ENCODE data around the gene MRPS10.
"Not testable (repeated sequence)": the region's sequence is repeated elsewhere in the genome, so short reads cannot be mapped to it uniquely, and the experiment has no call there.

DNA sequence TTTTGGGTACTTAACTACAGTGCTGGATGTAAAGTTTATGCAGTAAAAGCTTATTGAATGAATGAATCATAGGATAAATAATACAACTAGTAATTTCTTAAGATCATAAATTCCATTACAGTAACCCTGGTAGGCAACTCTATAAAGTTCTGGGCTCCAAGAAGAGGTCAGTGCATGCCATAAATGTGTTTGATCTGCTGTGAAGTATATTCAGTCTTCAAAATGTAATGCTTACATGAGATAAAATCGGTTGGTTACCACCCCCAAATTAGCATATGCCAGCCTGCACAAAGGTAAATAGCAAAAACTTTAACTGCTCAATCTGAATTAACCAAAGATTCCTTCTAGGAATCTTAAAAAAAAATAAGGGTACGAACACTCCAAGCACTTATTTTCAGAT, 10.1 kb downstream of the MRPS10 start:
- TF ChIP-seq, protein P1, sequence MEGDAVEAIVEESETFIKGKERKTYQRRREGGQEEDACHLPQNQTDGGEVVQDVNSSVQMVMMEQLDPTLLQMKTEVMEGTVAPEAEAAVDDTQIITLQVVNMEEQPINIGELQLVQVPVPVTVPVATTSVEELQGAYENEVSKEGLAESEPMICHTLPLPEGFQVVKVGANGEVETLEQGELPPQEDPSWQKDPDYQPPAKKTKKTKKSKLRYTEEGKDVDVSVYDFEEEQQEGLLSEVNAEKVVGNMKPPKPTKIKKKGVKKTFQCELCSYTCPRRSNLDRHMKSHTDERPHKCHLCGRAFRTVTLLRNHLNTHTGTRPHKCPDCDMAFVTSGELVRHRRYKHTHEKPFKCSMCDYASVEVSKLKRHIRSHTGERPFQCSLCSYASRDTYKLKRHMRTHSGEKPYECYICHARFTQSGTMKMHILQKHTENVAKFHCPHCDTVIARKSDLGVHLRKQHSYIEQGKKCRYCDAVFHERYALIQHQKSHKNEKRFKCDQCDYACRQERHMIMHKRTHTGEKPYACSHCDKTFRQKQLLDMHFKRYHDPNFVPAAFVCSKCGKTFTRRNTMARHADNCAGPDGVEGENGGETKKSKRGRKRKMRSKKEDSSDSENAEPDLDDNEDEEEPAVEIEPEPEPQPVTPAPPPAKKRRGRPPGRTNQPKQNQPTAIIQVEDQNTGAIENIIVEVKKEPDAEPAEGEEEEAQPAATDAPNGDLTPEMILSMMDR (IDR thresholded peaks at IDR 0.05; ENCODE audit: low read depth, low read length), result not testable (repeated sequence)
- TF ChIP-seq, protein P2, sequence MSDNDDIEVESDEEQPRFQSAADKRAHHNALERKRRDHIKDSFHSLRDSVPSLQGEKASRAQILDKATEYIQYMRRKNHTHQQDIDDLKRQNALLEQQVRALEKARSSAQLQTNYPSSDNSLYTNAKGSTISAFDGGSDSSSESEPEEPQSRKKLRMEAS (IDR thresholded peaks at IDR 0.05; ENCODE audit: low read depth, low read length), result not testable (repeated sequence)
- TF ChIP-seq POLR2A (IDR thresholded peaks at IDR 0.05; ENCODE audit: extremely low read depth, insufficient read length), result not testable (repeated sequence)
